ENCODE results near the gene SUGP2. TPM values are rescaled to one million over a fixed set of nuclear protein-coding genes. Genes with fewer than 3 reads are reported as not detected.

SUGP2 gene
- total RNA-seq, 1 experiment from 2014 or later: 95.2 TPM

- Mint-ChIP-seq H3K27ac (no peak overlapping the region), H3K4me3 (no peak overlapping the region), H3K4me1 (peaks cover 0 to 6% of the 10 kb centered on the region in 2 experiments; a peak in 1 of 4 replicates), H3K9me3 (peaks cover 0 to 2% of the 10 kb centered on the region in 2 experiments; a peak in 2 of 5 replicates), H3K36me3 (ENCODE audit: insufficient read depth in 1 of 3, low read depth in 3 of 3) (no peaks in the 10 kb centered on the region), H3K27me3 (ENCODE audit: low read depth) (peaks cover 47% of the 10 kb centered on the region)
- Histone ChIP-seq H3K56ac (ENCODE audit: insufficient read length, low read depth, low read length) (no peak overlapping the region), H3K79me1 (ENCODE audit: insufficient read depth, low read depth, low read length, poor library complexity, severe bottlenecking) (no peaks in the 10 kb centered on the region), H3K9ac (ENCODE audit: extremely low read depth, insufficient read length, low read length) (no peak overlapping the region), H4K20me1 (ENCODE audit: control insufficient read depth, insufficient read depth, insufficient read length) (no peaks in the 10 kb centered on the region), H3K14ac (ENCODE audit: insufficient read depth, low read length) (no peak overlapping the region), H2AK5ac (ENCODE audit: insufficient read length, low read length) (no peak overlapping the region), H4K8ac (replicated peaks; ENCODE audit: insufficient read length, low read depth, low read length) (no peak overlapping the region), H2AFZ (ENCODE audit: low read length) (no peak overlapping the region), H3K4ac (ENCODE audit: low read depth, low read length) (no peak overlapping the region), H3K23me2 (ENCODE audit: insufficient read length, low read depth, low read length, poor library complexity, severe bottlenecking) (no peaks in the 10 kb centered on the region), H3K27ac (ENCODE audit: insufficient read length, low read depth, low read length) (no peak overlapping the region), H3T11ph (ENCODE audit: low read length) (no peak overlapping the region), H2BK12ac (ENCODE audit: insufficient read length, low read depth, low read length) (no peak overlapping the region), H3K23ac (ENCODE audit: insufficient read length, low read depth, low read length) (no peak overlapping the region), H2BK15ac (ENCODE audit: low read depth, low read length) (no peak overlapping the region), H2BK20ac (ENCODE audit: low read depth, low read length, poor library complexity, severe bottlenecking) (no peak overlapping the region), H3K4me2 (ENCODE audit: insufficient read depth, insufficient read length, low read length) (no peak overlapping the region), H2BK5ac (ENCODE audit: insufficient read length, low read length) (no peak overlapping the region), H3K18ac (ENCODE audit: insufficient read length, low read depth, low read length) (no peak overlapping the region), H2BK120ac (ENCODE audit: low read depth, low read length, poor library complexity, severe bottlenecking) (no peak overlapping the region), H3K79me2 (ENCODE audit: insufficient read depth, low read length) (no peaks in the 10 kb centered on the region), H3K9me3 (ENCODE audit: control insufficient read depth, low read depth, low read length) (no peaks in the 10 kb centered on the region), H4K91ac (ENCODE audit: insufficient read length, low read depth, low read length) (no peak overlapping the region), H3K27me3 (ENCODE audit: insufficient read depth, low read length) (no peaks in the 10 kb centered on the region), H4K5ac (ENCODE audit: insufficient read length, low read depth, low read length) (no peak overlapping the region), H3K4me1 (ENCODE audit: insufficient read depth, low read length) (no peaks in the 10 kb centered on the region)
- DNase-seq: no peak
- WGBS (ENCODE audit: extremely low coverage, insufficient read length, low lambda C conversion rate): no CpG with 5 or more reads among the region's 14 CpGs
- no peak for TF ChIP-seq CTCF (conservative IDR thresholded peaks at IDR 0.05)
Observed at GRCh38 chr19:18946918-18947317, 86.4 kb downstream of the SUGP2 start.
